ENCODE data around the gene ALDH16A1. TPM values are rescaled to one million over a fixed set of nuclear protein-coding genes. Genes with fewer than 3 reads are reported as not detected.

Gene ALDH16A1
- total and polyA plus RNA-seq, 2 donors = 28.5 to 51.6 TPM

GRCh38 chr19:49486710-49487276, 33.8 kb downstream of the ALDH16A1 start:
- DNase-seq (ENCODE audit: low read depth in 6 of 9, low spot score in 9 of 9) = no peak

GRCh38 chr19:49487277-49488045, 34.4 kb downstream of the ALDH16A1 start, which contains the start of gene RPL13A:
RPL13A (plus strand) TSS chr19:49487608; CDS start chr19:49487630, 22 bp downstream.
- Histone ChIP-seq H3K4me1 (ENCODE audit: control insufficient read depth in 2 of 2, insufficient read depth in 2 of 2, low read length in 2 of 2) (peaks cover 14 to 38% of the 10 kb centered on the region in 2 donors), H3K4me3 (ENCODE audit: low read length in 2 of 2) (peak within 1 kb of the TSS; percentile 80 to 97), H3K9me3 (ENCODE audit: control insufficient read depth in 2 of 2, insufficient read depth in 1 of 2, low read length in 1 of 2) (peaks cover 0 to 6% of the 10 kb centered on the region in 2 donors), H3K27ac (ENCODE audit: low read depth in 1 of 2, low read length in 1 of 2) (peak within 1 kb of the TSS; percentile 82 to 91), H3K36me3 (ENCODE audit: control insufficient read depth in 2 of 2, insufficient read depth in 2 of 2, low read length in 1 of 2) (peaks cover 47 to 58% of the 10 kb centered on the region in 2 donors), H3K27me3 (ENCODE audit: control insufficient read depth in 2 of 2, insufficient read depth in 1 of 2, low read length in 1 of 2) (no peaks in the 10 kb centered on the region)
- DNase-seq (ENCODE audit: low read depth in 6 of 9, low spot score in 9 of 9) = peak; percentile 99 to 100 (median 100)
- WGBS = under 1% methylated on average over 57 of the region's 57 CpGs

More at GRCh38 chr19:49486710-49487276, 33.8 kb downstream of the ALDH16A1 start:
- peaks cover 14 to 38% of the 10 kb centered on the region in 2 donors for H3K4me1 ChIP-seq (ENCODE audit: control insufficient read depth in 2 of 2, insufficient read depth in 2 of 2, low read length in 2 of 2)
- peaks cover 43 to 53% of the 10 kb centered on the region in 2 donors for H3K36me3 ChIP-seq (ENCODE audit: control insufficient read depth in 2 of 2, insufficient read depth in 2 of 2, low read length in 1 of 2)
- H3K27ac ChIP-seq (ENCODE audit: low read depth in 1 of 2, low read length in 1 of 2) = peak overlapping the region; percentile 80 to 91
- H3K27me3 ChIP-seq (ENCODE audit: control insufficient read depth in 2 of 2, insufficient read depth in 1 of 2, low read length in 1 of 2) = no peaks in the 10 kb centered on the region
- H3K4me3 ChIP-seq (ENCODE audit: low read length in 2 of 2) = peak overlapping the region; percentile 28 to 80
- peaks cover 0 to 6% of the 10 kb centered on the region in 2 donors for H3K9me3 ChIP-seq (ENCODE audit: control insufficient read depth in 2 of 2, insufficient read depth in 1 of 2, low read length in 1 of 2)
- whole genome bisulfite sequencing = 68% methylated on average over 23 of the region's 23 CpGs

- 2% methylated on average over 26 of the region's 26 CpGs for WGBS
- peak overlapping the region; percentile 80 to 97 for H3K4me3 ChIP-seq (ENCODE audit: low read length in 2 of 2)
- peaks cover 14 to 38% of the 10 kb centered on the region in 2 donors for H3K4me1 ChIP-seq (ENCODE audit: control insufficient read depth in 2 of 2, insufficient read depth in 2 of 2, low read length in 2 of 2)
- peaks cover 54 to 61% of the 10 kb centered on the region in 2 donors for H3K36me3 ChIP-seq (ENCODE audit: control insufficient read depth in 2 of 2, insufficient read depth in 2 of 2, low read length in 1 of 2)
- H3K27ac ChIP-seq (ENCODE audit: low read depth in 1 of 2, low read length in 1 of 2) = peak overlapping the region; percentile 82 to 90
- no peaks in the 10 kb centered on the region for H3K27me3 ChIP-seq (ENCODE audit: control insufficient read depth in 2 of 2, insufficient read depth in 1 of 2, low read length in 1 of 2)
- H3K9me3 ChIP-seq (ENCODE audit: control insufficient read depth in 2 of 2, insufficient read depth in 1 of 2, low read length in 1 of 2) = peaks cover 0 to 6% of the 10 kb centered on the region in 2 donors
- DNase-seq (ENCODE audit: low read depth in 6 of 9, low spot score in 9 of 9) = no peak
Observed at GRCh38 chr19:49488046-49488862, 35.2 kb downstream of the ALDH16A1 start.

GRCh38 chr19:49488863-49489537, 36.0 kb downstream of the ALDH16A1 start:
- H3K36me3 ChIP-seq (ENCODE audit: control insufficient read depth in 2 of 2, insufficient read depth in 2 of 2, low read length in 1 of 2) = peaks cover 54 to 60% of the 10 kb centered on the region in 2 donors
- H3K9me3 ChIP-seq (ENCODE audit: control insufficient read depth in 2 of 2, insufficient read depth in 1 of 2, low read length in 1 of 2) = peaks cover 0 to 6% of the 10 kb centered on the region in 2 donors
- WGBS = 34% methylated on average over 15 of the region's 15 CpGs
- H3K4me3 ChIP-seq (ENCODE audit: low read length in 2 of 2) = peak overlapping the region; percentile 80 to 97
- DNase-seq (ENCODE audit: low read depth in 6 of 9, low spot score in 9 of 9) = no peak
- H3K27me3 ChIP-seq (ENCODE audit: control insufficient read depth in 2 of 2, insufficient read depth in 1 of 2, low read length in 1 of 2) = no peaks in the 10 kb centered on the region
- peak overlapping the region; percentile 27 to 65 for H3K27ac ChIP-seq (ENCODE audit: low read depth in 1 of 2, low read length in 1 of 2)
- peaks cover 14 to 38% of the 10 kb centered on the region in 2 donors for H3K4me1 ChIP-seq (ENCODE audit: control insufficient read depth in 2 of 2, insufficient read depth in 2 of 2, low read length in 2 of 2)

- Histone ChIP-seq H3K27me3 (ENCODE audit: control insufficient read depth in 2 of 2, insufficient read depth in 1 of 2, low read length in 1 of 2) (no peaks in the 10 kb centered on the region), H3K4me1 (ENCODE audit: control insufficient read depth in 2 of 2, insufficient read depth in 2 of 2, low read length in 2 of 2) (peaks cover 14 to 38% of the 10 kb centered on the region in 2 donors), H3K36me3 (ENCODE audit: control insufficient read depth in 2 of 2, insufficient read depth in 2 of 2, low read length in 1 of 2) (peaks cover 51 to 60% of the 10 kb centered on the region in 2 donors), H3K9me3 (ENCODE audit: control insufficient read depth in 2 of 2, insufficient read depth in 1 of 2, low read length in 1 of 2) (peaks cover 0 to 6% of the 10 kb centered on the region in 2 donors), H3K4me3 (ENCODE audit: low read length in 2 of 2) (peak overlapping the region; percentile 80 to 97), H3K27ac (ENCODE audit: low read depth in 1 of 2, low read length in 1 of 2) (peak overlapping the region in 1 of 2 donors; percentile 65)
- 92% methylated on average over 15 of the region's 15 CpGs for WGBS
- no peak for DNase-seq (ENCODE audit: low read depth in 6 of 9, low spot score in 9 of 9)
Observed at GRCh38 chr19:49489601-49490167, 36.7 kb downstream of the ALDH16A1 start.

- no peak for DNase-seq (ENCODE audit: low read depth in 6 of 9, low spot score in 9 of 9)
- no peak overlapping the region for H3K4me3 ChIP-seq (ENCODE audit: low read length in 2 of 2)
- 94% methylated on average over 27 of the region's 27 CpGs for WGBS
- peaks cover 14 to 43% of the 10 kb centered on the region in 2 donors for H3K4me1 ChIP-seq (ENCODE audit: control insufficient read depth in 2 of 2, insufficient read depth in 2 of 2, low read length in 2 of 2)
- no peaks in the 10 kb centered on the region for H3K27me3 ChIP-seq (ENCODE audit: control insufficient read depth in 2 of 2, insufficient read depth in 1 of 2, low read length in 1 of 2)
- peaks cover 46 to 60% of the 10 kb centered on the region in 2 donors for H3K36me3 ChIP-seq (ENCODE audit: control insufficient read depth in 2 of 2, insufficient read depth in 2 of 2, low read length in 1 of 2)
- no peak overlapping the region for H3K27ac ChIP-seq (ENCODE audit: low read depth in 1 of 2, low read length in 1 of 2)
- peaks cover 0 to 6% of the 10 kb centered on the region in 2 donors for H3K9me3 ChIP-seq (ENCODE audit: control insufficient read depth in 2 of 2, insufficient read depth in 1 of 2, low read length in 1 of 2)
Observed at GRCh38 chr19:49490287-49491029, 37.4 kb downstream of the ALDH16A1 start.

GRCh38 chr19:49491030-49491803, 38.2 kb downstream of the ALDH16A1 start:
- peak overlapping the region in 1 of 2 donors; percentile 7 for H3K27ac ChIP-seq (ENCODE audit: low read depth in 1 of 2, low read length in 1 of 2)
- H3K36me3 ChIP-seq (ENCODE audit: control insufficient read depth in 2 of 2, insufficient read depth in 2 of 2, low read length in 1 of 2) = peaks cover 40 to 53% of the 10 kb centered on the region in 2 donors
- H3K27me3 ChIP-seq (ENCODE audit: control insufficient read depth in 2 of 2, insufficient read depth in 1 of 2, low read length in 1 of 2) = no peaks in the 10 kb centered on the region
- peaks cover 14 to 46% of the 10 kb centered on the region in 2 donors for H3K4me1 ChIP-seq (ENCODE audit: control insufficient read depth in 2 of 2, insufficient read depth in 2 of 2, low read length in 2 of 2)
- H3K9me3 ChIP-seq (ENCODE audit: control insufficient read depth in 2 of 2, insufficient read depth in 1 of 2, low read length in 1 of 2) = peaks cover 0 to 6% of the 10 kb centered on the region in 2 donors
- no peak for DNase-seq (ENCODE audit: low read depth in 6 of 9, low spot score in 9 of 9)
- H3K4me3 ChIP-seq (ENCODE audit: low read length in 2 of 2) = no peak overlapping the region
- 92% methylated on average over 17 of the region's 17 CpGs for WGBS
